T-helper 2 cell (primary cell): ENCODE data around the gene SHQ1.
"Not testable (repeated sequence)": the region's sequence is repeated elsewhere in the genome, so short reads cannot be mapped to it uniquely, and the experiment has no call there.

Source experiments
- DNase-seq, 5 experiments: peaks; one replicate each; pipeline versions ENCODE4 v3.0.0 to v3.0.0-alpha.2; 2012 to 2022

SHQ1 gene

GRCh38 chr3:72798552-72799195 lies 49.6 kb downstream of the SHQ1 start:
- no peak for DNase-seq

- no peak for DNase-seq
These were observed 50.3 kb downstream of the SHQ1 start for GRCh38 chr3:72797773-72798543.

GRCh38 chr3:72794079-72794478 lies 54.2 kb downstream of the SHQ1 start:
- no peak for DNase-seq

- DNase-seq: no peak
These were observed 57.1 kb downstream of the SHQ1 start for GRCh38 chr3:72791161-72791560.

- peak in 1 of 5 experiments; percentile 27 for DNase-seq
These were observed 58.5 kb downstream of the SHQ1 start for GRCh38 chr3:72789786-72790185.

- not testable (repeated sequence) for DNase-seq
These were observed 60.0 kb downstream of the SHQ1 start for GRCh38 chr3:72788232-72788631.

GRCh38 chr3:72786668-72787067 lies 61.6 kb downstream of the SHQ1 start:
- no peak for DNase-seq

GRCh38 chr3:72784226-72784625 lies 64.0 kb downstream of the SHQ1 start:
- no peak for DNase-seq

- no peak for DNase-seq
These were observed 65.7 kb downstream of the SHQ1 start for GRCh38 chr3:72782521-72782920.

GRCh38 chr3:72769758-72770540 lies 78.3 kb downstream of the SHQ1 start:
- DNase-seq: no peak

GRCh38 chr3:72768936-72769335 lies 79.3 kb downstream of the SHQ1 start:
- DNase-seq: no peak

- DNase-seq: no peak
These were observed 79.8 kb downstream of the SHQ1 start for GRCh38 chr3:72768481-72768880.

- DNase-seq: no peak
These were observed 80.2 kb downstream of the SHQ1 start for GRCh38 chr3:72768006-72768441.

- DNase-seq: peak in 1 of 5 experiments; percentile 46
These were observed 81.4 kb downstream of the SHQ1 start for GRCh38 chr3:72766866-72767265.

- no peak for DNase-seq
These were observed 84.3 kb downstream of the SHQ1 start for GRCh38 chr3:72763751-72764440.

GRCh38 chr3:72761410-72761809 lies 86.8 kb downstream of the SHQ1 start:
- no peak for DNase-seq

GRCh38 chr3:72760225-72760624 lies 88.0 kb downstream of the SHQ1 start:
- DNase-seq: peak in 1 of 5 experiments; percentile 24

- DNase-seq: peak in 2 of 5 experiments; percentile 34 to 95
These were observed 91.3 kb downstream of the SHQ1 start for GRCh38 chr3:72756900-72757299.

- no peak for DNase-seq
These were observed 93.7 kb downstream of the SHQ1 start for GRCh38 chr3:72754582-72754981.

- DNase-seq: no peak
These were observed 94.8 kb downstream of the SHQ1 start for GRCh38 chr3:72753495-72753894.

GRCh38 chr3:72750405-72750965 lies 97.8 kb downstream of the SHQ1 start:
- DNase-seq: peak in 1 of 5 experiments; percentile 30

GRCh38 chr3:72748659-72749058 lies 99.6 kb downstream of the SHQ1 start:
- DNase-seq: no peak
